Type B pancreatic cell (in vitro differentiated cells): Measurements from ENCODE around the gene NGLY1. TPM values are rescaled to one million over a fixed set of nuclear protein-coding genes. Genes with fewer than 3 reads are reported as not detected.

ENCODE experiments used
- DNase-seq: peaks from one replicate; pipeline ENCODE4 v3.0.0; 2021; ENCODE audit warnings: mixed read lengths; ENCODE audit not compliant: unreplicated experiment; ENCODE audit errors: extremely low spot score
- H3K27ac Mint-ChIP-seq: 2 replicates; pipeline ENCODE4 v1.8.0; 2021; ENCODE audit warnings: mild to moderate bottlenecking, mixed read lengths
- H3K27me3 Mint-ChIP-seq: 2 replicates; pipeline ENCODE4 v1.8.0; 2021; ENCODE audit warnings: mixed read lengths
- H3K36me3 Mint-ChIP-seq: 2 replicates; pipeline ENCODE4 v1.8.0; 2021; ENCODE audit warnings: mixed read lengths
- H3K4me1 Mint-ChIP-seq: one replicate; pipeline ENCODE4 v1.8.0; 2021; ENCODE audit warnings: mixed read lengths; ENCODE audit not compliant: unreplicated experiment
- H3K4me3 Mint-ChIP-seq: 2 replicates; pipeline ENCODE4 v1.8.0; 2021; ENCODE audit warnings: mild to moderate bottlenecking, mixed read lengths
- H3K9me3 Mint-ChIP-seq: 2 replicates; pipeline ENCODE4 v1.8.0; 2021; ENCODE audit warnings: mixed read lengths
- total RNA-seq: library from RNA; stranded (reverse); gene quantifications from 2 replicates; pipeline ENCODE4 v1.2.1, GENCODE V29; 2021; ENCODE audit warnings: low replicate concordance
- TF ChIP-seq, protein P1 (sequence below): fragments of 200-600 bp; sonication (generic); conservative IDR thresholded peaks from 2 replicates; pipeline ENCODE4 v1.5.0; 2021; ENCODE audit warnings: antibody characterized with exemption, mild to moderate bottlenecking

Gene NGLY1
- total RNA-seq, 1 donor from 2014 or later, result 38.9 TPM

DNA sequence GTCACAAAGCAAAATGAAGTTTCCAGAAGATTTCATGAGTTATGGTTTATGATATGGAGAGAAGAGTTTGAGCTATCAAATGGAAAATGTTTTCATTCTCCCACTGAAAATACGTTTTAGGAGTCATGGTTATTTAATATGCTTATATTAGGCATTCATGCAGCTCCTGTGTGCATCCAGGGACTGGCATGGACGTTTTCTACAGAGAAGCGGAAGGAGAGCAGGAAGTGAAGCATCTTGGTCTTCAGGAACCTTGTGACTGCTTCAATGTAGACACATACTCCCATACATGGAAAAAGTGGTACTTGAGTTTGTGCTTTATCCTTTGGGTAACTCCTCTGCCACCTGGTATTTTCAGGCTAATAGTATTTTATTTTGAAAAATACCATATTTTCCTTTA is 75.2 kb downstream of the NGLY1 start:
- no peaks in the 10 kb centered on the region for H3K36me3 Mint-ChIP-seq
- TF ChIP-seq, protein P1, sequence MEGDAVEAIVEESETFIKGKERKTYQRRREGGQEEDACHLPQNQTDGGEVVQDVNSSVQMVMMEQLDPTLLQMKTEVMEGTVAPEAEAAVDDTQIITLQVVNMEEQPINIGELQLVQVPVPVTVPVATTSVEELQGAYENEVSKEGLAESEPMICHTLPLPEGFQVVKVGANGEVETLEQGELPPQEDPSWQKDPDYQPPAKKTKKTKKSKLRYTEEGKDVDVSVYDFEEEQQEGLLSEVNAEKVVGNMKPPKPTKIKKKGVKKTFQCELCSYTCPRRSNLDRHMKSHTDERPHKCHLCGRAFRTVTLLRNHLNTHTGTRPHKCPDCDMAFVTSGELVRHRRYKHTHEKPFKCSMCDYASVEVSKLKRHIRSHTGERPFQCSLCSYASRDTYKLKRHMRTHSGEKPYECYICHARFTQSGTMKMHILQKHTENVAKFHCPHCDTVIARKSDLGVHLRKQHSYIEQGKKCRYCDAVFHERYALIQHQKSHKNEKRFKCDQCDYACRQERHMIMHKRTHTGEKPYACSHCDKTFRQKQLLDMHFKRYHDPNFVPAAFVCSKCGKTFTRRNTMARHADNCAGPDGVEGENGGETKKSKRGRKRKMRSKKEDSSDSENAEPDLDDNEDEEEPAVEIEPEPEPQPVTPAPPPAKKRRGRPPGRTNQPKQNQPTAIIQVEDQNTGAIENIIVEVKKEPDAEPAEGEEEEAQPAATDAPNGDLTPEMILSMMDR, result no peak
- H3K4me1 Mint-ChIP-seq, result no peaks in the 10 kb centered on the region
- no peak for DNase-seq
- peaks cover 4% of the 10 kb centered on the region for H3K27me3 Mint-ChIP-seq
- H3K27ac Mint-ChIP-seq, result no peak overlapping the region
- no peaks in the 10 kb centered on the region for H3K9me3 Mint-ChIP-seq
- H3K4me3 Mint-ChIP-seq, result no peak overlapping the region

DNA sequence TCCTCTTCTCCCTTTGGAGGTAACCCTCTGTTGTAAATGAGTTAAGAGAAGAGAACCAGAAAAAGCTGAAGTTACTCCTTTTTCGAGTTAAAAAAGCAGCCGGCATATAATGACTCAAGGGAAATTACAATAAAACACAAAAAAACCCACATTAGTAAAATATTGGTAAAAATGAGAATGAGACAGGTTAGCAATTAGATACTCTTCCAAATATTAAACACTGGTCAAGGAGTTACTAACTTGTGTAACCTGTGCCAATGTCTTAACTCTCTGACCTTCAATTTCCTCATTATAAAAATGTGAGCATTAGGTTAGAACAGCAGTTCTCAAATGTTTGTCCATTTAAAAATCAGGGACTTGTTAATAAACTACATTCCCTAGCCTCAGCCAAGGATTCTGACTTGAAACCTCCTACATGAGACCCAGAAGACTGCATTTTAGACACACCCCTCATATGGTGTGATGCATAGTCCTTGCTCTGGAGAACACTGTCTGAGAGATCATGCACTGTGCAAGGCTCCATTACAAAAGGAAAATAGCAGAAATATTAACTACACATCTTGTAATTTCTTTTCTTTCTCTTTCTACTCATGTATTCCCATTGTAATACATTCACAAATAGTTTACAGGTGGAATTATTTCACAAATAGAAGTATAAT is 75.8 kb downstream of the NGLY1 start:
- TF ChIP-seq, protein P1, result no peak
- H3K4me1 Mint-ChIP-seq, result no peaks in the 10 kb centered on the region
- H3K27ac Mint-ChIP-seq, result no peak overlapping the region
- peaks cover 4% of the 10 kb centered on the region for H3K27me3 Mint-ChIP-seq
- no peaks in the 10 kb centered on the region for H3K9me3 Mint-ChIP-seq
- DNase-seq, result no peak
- H3K4me3 Mint-ChIP-seq, result no peak overlapping the region
- no peaks in the 10 kb centered on the region for H3K36me3 Mint-ChIP-seq

DNA sequence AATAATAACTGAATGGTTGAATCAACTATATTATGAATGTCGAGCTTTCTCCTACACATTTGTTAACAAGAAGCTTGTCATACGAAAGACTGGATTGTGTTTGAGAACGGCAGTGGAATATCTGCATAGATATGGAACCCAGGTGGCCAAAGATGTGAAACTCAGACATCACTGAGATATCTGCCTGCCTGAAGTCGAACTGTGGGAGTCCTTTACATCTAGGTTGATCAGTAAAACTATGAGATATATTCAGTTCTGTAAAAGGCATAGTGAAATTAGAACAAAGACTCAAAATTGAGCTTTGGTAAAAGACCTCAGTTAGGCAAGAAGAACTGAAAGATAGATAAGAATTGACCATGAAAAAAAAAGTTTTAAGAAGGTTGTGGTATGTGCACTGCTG is 77.0 kb downstream of the NGLY1 start:
- H3K9me3 Mint-ChIP-seq, result no peaks in the 10 kb centered on the region
- no peak for DNase-seq
- TF ChIP-seq, protein P1, result no peak
- H3K27me3 Mint-ChIP-seq, result peaks cover 4% of the 10 kb centered on the region
- H3K36me3 Mint-ChIP-seq, result no peaks in the 10 kb centered on the region
- H3K4me3 Mint-ChIP-seq, result no peak overlapping the region
- no peaks in the 10 kb centered on the region for H3K4me1 Mint-ChIP-seq
- no peak overlapping the region for H3K27ac Mint-ChIP-seq

DNA sequence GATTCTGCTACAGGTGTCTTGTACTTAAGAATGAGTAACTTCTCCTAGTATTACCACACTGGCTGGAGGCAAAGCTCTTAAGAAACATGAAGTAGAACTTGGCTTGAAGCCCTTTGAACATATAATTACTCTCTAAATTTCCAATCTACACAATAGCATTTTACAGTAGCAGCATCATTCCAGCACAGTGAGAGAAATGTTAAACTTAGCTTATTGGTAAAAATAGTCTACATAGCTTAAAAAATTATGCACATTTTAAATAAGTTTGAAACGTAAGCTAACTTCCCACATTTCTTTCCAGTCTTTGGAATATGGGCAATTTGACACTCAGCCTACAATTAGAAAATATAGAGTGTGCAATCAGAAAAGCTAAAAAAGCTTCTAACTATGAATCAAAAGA is 85.7 kb downstream of the NGLY1 start:
- no peak overlapping the region for H3K4me3 Mint-ChIP-seq
- no peaks in the 10 kb centered on the region for H3K36me3 Mint-ChIP-seq
- no peak overlapping the region for H3K27ac Mint-ChIP-seq
- DNase-seq, result no peak
- H3K4me1 Mint-ChIP-seq, result peaks cover 2% of the 10 kb centered on the region
- TF ChIP-seq, protein P1, result no peak
- H3K9me3 Mint-ChIP-seq, result no peaks in the 10 kb centered on the region
- no peaks in the 10 kb centered on the region for H3K27me3 Mint-ChIP-seq

DNA sequence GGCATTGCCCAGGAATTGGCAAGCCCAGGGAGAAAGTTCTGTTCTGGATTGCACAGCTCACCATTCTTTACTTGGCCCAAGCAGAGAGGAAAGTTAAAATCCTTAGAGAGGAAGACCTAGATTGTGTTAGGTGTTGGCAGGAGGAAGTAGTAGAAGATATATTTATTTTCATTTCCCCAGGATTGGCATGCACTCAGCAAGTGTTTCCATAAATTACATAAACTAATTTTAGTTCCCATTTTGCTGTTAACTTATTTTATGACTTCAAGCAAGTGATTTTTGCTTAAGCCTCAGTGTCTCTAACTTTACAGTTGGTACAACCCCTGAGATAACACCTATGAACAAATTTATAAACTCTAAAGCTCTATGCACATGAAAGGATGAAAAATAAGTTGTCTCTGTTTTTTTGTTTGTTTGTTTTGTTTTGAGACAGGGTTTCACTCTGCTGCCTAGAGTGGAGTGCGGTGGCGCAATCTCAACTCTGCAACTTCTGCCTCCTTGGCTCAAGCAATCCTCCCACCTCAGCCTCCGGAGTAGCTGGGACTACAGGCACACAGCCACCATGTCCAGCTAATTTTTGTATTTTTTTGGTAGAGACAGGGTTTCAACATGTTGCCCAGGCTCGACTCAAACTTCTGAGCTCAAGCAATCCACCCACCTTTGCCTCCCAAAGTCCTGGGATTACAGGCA is 87.4 kb downstream of the NGLY1 start:
- DNase-seq, result no peak
- Mint-ChIP-seq H3K4me3 (no peak overlapping the region), H3K4me1 (peaks cover 6% of the 10 kb centered on the region), H3K36me3 (no peaks in the 10 kb centered on the region), H3K27me3 (no peaks in the 10 kb centered on the region), H3K27ac (no peak overlapping the region), H3K9me3 (no peaks in the 10 kb centered on the region)
- TF ChIP-seq, protein P1, result no peak
